Effector memory CD8-positive, alpha-beta T cell (primary cell): ENCODE data around the gene C16orf95.
"Not testable (repeated sequence)": the region's sequence is repeated elsewhere in the genome, so short reads cannot be mapped to it uniquely, and the experiment has no call there.

Experiments used
- ATAC-seq: fragments of 150-1000 bp; cut with Tn5 transposase; replicated peaks from 2 replicates; pipeline ENCODE4 v1.10.0; 2021; ENCODE audit warnings: mild to moderate bottlenecking, moderate library complexity
- DNase-seq, 3 experiments: peaks; one replicate each; pipeline ENCODE4 v3.0.0; 2021
- H3K27ac Mint-ChIP-seq, 2 donors: one replicate each; pipeline ENCODE4 v1.8.0; 2022; ENCODE audit warnings: mild to moderate bottlenecking in 2 of 2, mixed read lengths in 2 of 2, moderate library complexity in 2 of 2
- H3K27me3 Mint-ChIP-seq, 2 donors: one replicate each; pipeline ENCODE4 v1.8.0; 2022; ENCODE audit warnings: mixed read lengths in 2 of 2
- H3K36me3 Mint-ChIP-seq: one replicate; pipeline ENCODE4 v1.8.0; 2022; ENCODE audit warnings: mild to moderate bottlenecking, moderate library complexity, mixed read lengths; ENCODE audit not compliant: insufficient read depth
- H3K4me1 Mint-ChIP-seq, 2 donors: one replicate each; pipeline ENCODE4 v1.8.0; 2022; ENCODE audit warnings: low read depth in 2 of 2, mixed read lengths in 2 of 2
- H3K4me3 Mint-ChIP-seq, 2 donors: one replicate each; pipeline ENCODE4 v1.8.0; 2022; ENCODE audit warnings: mild to moderate bottlenecking in 2 of 2, mixed read lengths in 2 of 2, moderate library complexity in 2 of 2
- H3K9me3 Mint-ChIP-seq, 2 donors: one replicate each; pipeline ENCODE4 v1.8.0; 2022; ENCODE audit warnings: mixed read lengths in 2 of 2

Gene C16orf95

DNA sequence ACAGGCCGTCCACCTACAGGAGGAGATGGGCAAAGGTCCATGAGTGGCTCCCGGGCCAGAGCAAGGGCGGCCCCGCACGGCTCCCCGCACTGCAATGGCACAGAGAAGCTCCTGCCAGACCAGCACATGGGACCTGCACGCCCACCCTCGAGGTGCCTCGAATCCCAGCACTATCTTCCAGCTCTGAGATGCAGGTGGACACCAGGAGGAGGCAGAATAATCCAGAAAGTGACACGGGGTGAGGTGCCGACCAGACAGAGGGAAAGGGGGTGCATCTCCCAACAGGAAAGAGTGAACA lies 26.5 kb upstream of the C16orf95 start:
- ATAC-seq (no peak), DNase-seq (no peak)
- Mint-ChIP-seq H3K27ac (peak overlapping the region; percentile 44 to 99), H3K36me3 (peaks cover 37% of the 10 kb centered on the region), H3K27me3 (no peaks in the 10 kb centered on the region), H3K4me1 (peaks cover 18 to 20% of the 10 kb centered on the region in 2 donors), H3K9me3 (no peaks in the 10 kb centered on the region), H3K4me3 (peak overlapping the region; percentile 15 to 55)

DNA sequence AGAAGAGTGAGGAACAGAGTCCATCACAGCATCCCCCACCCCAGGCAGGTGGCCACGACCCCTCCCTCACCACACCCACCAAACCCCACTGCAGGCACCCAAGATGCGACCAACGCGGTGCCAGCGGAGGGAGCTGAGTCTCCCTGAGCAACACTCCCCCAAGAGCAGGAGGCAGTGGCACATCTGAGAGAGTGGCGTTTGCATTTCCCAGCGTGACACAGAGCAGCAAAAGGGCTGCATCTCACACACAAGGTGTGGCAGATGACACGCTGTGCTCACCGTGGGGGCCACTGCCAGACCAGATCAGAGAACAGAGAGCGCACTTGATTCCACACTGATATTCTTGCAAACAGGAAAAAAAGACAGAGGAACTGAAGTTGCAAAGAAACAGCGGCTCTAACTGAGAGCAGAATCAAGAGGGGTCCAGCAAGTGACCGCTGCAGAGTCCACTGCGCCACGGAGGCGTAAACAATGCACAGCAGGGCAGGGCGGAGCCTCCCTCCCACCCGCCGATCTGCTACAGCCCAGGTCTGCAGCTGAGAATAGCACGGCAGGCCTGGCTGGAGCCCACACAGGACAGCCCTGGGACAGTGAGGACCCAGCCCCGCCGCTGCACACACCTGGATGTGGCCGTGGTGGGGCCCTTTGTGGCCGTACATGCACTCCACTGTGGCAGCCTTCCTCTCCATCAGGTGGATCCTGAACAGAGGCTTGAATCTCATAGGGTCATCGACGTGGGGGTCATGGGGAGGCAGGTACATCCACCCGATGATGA lies 26.0 kb upstream of the C16orf95 start:
- no peak for DNase-seq
- Mint-ChIP-seq H3K4me1 (peaks cover 19% of the 10 kb centered on the region in 2 donors), H3K27ac (peak overlapping the region in 1 of 2 donors; percentile 44), H3K36me3 (peaks cover 39% of the 10 kb centered on the region), H3K9me3 (no peaks in the 10 kb centered on the region), H3K27me3 (no peaks in the 10 kb centered on the region), H3K4me3 (peak overlapping the region in 1 of 2 donors; percentile 55)
- no peak for ATAC-seq

DNA sequence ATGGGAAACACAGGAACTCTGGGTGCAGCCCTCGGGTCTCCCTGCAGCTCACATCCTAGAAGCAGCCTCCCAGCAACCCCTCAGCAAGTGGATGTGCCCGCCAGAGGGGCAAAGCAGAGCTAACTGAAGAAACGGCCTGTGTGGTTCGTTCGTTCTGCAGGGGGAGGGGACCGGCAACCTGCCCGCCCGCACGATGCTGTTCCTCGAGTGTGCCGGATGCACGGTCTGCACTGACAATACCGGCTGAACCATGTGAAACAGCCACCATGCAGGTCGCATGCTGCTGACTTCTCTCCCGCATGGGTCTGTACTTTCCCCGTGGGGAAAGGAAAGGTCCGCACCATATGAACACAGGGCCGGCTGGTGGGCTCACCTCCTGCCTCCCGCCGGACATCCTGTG lies 25.3 kb upstream of the C16orf95 start:
- DNase-seq = no peak
- ATAC-seq = no peak
- H3K36me3 Mint-ChIP-seq = peaks cover 45% of the 10 kb centered on the region
- H3K27me3 Mint-ChIP-seq = no peaks in the 10 kb centered on the region
- H3K4me1 Mint-ChIP-seq = peaks cover 19% of the 10 kb centered on the region in 2 donors
- H3K9me3 Mint-ChIP-seq = no peaks in the 10 kb centered on the region
- H3K4me3 Mint-ChIP-seq = no peak overlapping the region
- no peak overlapping the region for H3K27ac Mint-ChIP-seq

DNA sequence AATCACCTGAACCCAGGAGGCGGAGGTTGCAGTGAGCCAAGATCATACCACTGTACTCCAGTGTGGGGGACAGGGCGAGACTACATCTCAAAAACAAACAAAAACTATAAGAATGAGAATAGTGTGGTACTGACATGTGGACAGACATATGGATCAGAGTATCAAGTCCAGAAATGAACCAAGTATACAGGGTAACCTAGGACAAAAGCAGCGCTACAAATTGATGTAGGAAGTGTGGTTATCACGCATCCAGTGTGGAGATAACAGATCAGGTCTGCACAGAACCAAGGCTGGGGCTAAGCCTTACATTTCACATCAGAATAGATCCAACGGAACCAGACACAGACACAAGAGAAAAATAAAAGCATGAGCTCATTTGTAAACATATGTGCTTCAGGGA lies 23.0 kb upstream of the C16orf95 start:
- no peak overlapping the region for H3K4me3 Mint-ChIP-seq
- peaks cover 9 to 14% of the 10 kb centered on the region in 2 donors for H3K4me1 Mint-ChIP-seq
- no peak for DNase-seq
- no peak overlapping the region for H3K27ac Mint-ChIP-seq
- no peaks in the 10 kb centered on the region for H3K27me3 Mint-ChIP-seq
- H3K9me3 Mint-ChIP-seq = no peaks in the 10 kb centered on the region
- ATAC-seq = no peak
- peaks cover 43% of the 10 kb centered on the region for H3K36me3 Mint-ChIP-seq

DNA sequence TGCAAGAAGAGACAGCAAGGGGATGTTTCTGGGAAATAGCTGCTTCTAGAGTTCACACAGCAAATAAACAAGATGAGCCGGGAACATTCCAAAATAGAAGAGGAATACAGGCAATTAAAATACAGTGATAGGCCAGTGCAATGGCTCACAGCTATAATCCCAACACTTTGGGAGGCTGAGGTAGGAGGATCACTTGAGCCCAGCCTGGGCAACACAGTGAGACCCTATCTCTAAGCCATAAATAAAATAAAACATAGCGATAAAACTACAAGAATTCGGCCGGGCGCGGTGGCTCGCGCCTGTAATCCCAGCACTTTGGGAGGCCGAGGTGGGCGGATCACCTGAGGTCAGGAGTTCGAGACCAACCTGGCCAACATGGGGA lies 22.5 kb upstream of the C16orf95 start:
- not testable (repeated sequence) for H3K27me3 Mint-ChIP-seq, ATAC-seq, H3K4me3 Mint-ChIP-seq, H3K9me3 Mint-ChIP-seq, DNase-seq, H3K27ac Mint-ChIP-seq
- Mint-ChIP-seq H3K36me3 (peaks cover 43% of the 10 kb centered on the region), H3K4me1 (peaks cover 8 to 14% of the 10 kb centered on the region in 2 donors)

DNA sequence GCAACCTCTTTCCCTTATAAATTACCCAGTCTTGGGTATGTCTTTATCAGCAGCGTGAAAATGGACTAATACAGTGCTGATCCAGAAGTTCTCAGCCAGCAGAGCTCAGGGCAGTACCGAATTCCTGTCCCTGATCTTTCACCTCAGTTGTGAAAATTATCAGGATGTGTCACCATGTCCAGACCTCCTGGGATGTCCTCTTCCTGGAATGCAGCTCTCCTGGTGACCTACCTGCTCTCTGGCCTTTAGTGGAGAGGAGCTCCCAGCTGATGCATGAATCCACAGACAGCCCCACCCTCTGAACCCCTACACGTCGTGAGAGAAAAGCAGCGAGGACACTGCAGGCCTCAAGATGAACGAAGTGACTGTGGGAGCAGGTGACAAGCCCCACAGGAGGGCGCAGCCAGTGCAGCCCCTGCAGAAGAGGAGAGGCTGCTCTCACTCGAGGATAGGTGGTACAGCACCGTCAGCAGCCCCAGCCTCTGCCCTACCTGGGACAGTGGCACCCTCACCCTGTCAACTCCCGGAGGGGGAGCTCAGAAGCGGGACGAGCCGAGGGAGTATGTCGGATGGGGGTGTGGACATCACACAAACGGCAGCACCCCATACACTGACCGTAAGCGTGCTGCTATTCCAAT lies 22.0 kb upstream of the C16orf95 start:
- Mint-ChIP-seq H3K4me1 (peaks cover 9 to 14% of the 10 kb centered on the region in 2 donors), H3K36me3 (peaks cover 44% of the 10 kb centered on the region), H3K27ac (peak overlapping the region in 1 of 2 donors; percentile 83), H3K27me3 (no peaks in the 10 kb centered on the region), H3K9me3 (no peaks in the 10 kb centered on the region), H3K4me3 (no peak overlapping the region)
- ATAC-seq = no peak
- no peak for DNase-seq

DNA sequence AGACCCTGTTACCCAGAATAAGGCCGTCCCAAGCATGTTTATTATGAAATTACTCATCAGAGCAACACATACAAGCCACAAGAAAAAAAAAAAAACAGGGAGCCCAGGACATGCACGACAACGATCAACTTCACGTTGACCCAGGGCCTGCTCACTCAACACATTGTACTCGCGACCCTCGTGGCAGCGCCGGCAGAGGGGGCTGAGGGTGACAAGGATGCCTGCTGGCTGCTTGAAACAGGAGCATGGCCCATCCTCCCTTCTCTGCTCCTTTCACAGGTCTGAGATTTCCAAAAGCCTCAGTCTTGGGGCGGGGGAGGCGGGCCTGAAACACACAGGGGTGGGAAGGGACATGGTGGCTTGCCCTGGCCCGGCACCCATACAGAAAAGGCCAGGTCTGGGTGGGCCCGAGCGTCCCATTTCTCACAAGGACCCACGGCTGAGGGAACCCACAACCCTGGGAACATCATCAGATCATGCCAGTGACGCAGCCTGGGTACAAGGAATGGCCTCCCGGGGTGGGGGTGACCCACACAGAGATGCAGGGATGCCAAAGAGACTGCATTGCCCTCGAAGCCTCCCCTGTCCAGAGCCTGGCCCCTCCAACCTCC lies 21.1 kb upstream of the C16orf95 start:
- no peaks in the 10 kb centered on the region for H3K9me3 Mint-ChIP-seq
- H3K27ac Mint-ChIP-seq = peak overlapping the region in 1 of 2 donors; percentile 83
- no peaks in the 10 kb centered on the region for H3K27me3 Mint-ChIP-seq
- ATAC-seq (no peak), DNase-seq (no peak)
- peaks cover 47% of the 10 kb centered on the region for H3K36me3 Mint-ChIP-seq
- peaks cover 10 to 11% of the 10 kb centered on the region in 2 donors for H3K4me1 Mint-ChIP-seq
- no peak overlapping the region for H3K4me3 Mint-ChIP-seq

DNA sequence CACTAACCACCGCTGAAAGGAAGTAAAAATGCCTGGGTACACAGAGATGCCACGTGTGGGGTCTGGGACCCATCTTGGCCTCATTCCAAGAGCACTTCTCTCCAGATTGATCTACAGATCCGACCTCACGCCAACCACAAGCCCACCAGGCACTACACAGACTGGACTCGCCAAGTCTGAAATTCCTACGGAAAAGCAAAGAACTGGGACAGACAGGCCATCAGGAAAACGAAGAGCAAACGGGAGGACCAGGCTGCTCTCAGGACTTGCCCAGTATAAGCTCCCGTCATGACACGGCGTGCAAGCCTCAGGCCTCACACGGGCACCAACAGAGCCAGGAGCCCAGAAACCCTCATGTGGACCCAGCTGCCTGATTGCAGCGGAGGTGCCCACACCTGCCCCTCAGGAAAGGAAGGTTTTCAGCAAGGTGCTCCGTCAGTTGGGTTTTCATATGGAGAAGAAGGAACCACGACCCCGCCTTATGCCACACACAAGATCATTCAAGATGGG lies 20.1 kb upstream of the C16orf95 start:
- Mint-ChIP-seq H3K27me3 (no peaks in the 10 kb centered on the region), H3K36me3 (peaks cover 39% of the 10 kb centered on the region), H3K4me1 (peaks cover 10 to 11% of the 10 kb centered on the region in 2 donors), H3K27ac (peak overlapping the region in 1 of 2 donors; percentile 60), H3K4me3 (no peak overlapping the region), H3K9me3 (no peaks in the 10 kb centered on the region)
- DNase-seq (no peak), ATAC-seq (no peak)

DNA sequence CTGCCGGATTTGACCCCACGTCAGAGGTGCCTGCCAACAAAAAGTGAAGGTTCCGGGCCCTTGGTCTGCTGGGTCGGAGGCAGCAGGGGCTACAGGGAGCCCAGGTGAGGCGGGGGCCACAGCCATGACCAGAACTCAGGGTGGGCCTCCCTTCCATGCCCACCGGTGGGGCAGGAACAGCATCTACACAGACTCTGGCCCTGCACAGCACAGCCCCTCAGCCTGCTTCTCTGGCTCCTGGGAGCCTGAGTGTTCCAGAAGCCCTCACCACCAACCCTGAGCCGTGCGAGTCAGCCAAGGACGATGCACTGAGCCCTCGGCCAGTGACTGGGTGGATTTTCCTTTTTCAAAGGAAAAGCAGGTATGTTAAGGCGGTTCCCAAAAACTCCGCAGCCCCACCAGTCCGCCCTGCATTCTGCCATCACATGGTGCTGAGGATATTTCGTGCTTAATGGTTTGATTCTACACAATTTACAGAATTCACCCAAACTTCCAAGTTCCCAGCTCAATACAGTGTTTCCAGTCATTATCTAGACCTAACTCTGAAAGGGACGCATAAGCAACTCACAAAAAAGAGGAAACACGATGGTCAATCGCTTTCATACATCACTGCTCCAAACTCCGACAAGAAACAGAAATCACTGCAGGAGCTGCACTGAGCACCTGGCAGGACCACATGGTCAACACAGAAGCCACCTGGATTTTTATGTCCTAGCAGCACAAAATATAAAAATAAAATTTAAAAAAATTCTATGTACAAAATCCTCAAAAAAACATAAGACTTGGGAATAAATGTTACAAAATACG lies 19.4 kb upstream of the C16orf95 start:
- Mint-ChIP-seq H3K27ac (peak overlapping the region in 1 of 2 donors; percentile 60), H3K27me3 (no peaks in the 10 kb centered on the region), H3K4me3 (no peak overlapping the region), H3K4me1 (peaks cover 10 to 11% of the 10 kb centered on the region in 2 donors), H3K36me3 (peaks cover 36% of the 10 kb centered on the region), H3K9me3 (no peaks in the 10 kb centered on the region)
- ATAC-seq (no peak), DNase-seq (no peak)

DNA sequence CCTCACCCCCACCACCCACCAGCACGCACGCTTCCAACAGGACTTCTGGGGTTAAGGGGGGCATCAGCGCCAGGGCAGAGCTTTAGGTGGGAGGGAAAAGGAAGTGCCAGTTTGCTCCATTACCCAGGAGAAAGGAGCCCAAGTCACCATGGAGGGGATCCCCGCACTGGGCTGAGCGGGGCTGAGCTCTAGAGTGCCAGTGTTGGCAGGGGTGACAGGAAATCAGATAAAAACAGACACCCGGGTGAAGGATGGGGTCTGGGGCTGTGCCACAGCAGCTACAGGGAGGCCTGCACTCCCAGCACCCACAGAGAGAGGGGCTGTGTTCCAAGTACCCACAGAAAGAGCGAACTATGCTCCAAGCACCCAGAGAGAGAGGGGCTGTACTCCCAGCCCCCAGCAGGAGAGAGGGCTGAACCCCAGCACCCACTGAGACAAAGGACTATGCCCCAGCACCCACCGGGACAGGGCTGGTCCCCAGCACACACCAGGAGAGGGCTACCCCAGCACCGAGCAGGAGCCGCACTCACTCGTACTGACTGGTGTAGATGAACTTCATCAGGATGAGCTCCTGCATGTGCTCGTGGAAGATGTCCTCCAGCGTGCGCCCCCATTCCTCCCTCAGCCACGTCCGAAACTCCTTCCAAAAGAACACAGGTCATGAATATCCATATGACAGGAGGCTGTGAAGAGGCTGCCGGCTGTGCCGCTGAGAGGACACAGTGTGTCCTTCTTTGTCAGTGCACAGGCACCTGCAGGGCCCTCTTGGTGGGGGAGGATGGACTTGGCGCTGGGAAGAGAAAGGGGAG lies 18.6 kb upstream of the C16orf95 start:
- Mint-ChIP-seq H3K4me3 (no peak overlapping the region), H3K27ac (peak overlapping the region in 1 of 2 donors; percentile 21), H3K36me3 (peaks cover 29% of the 10 kb centered on the region), H3K4me1 (peaks cover 10 to 11% of the 10 kb centered on the region in 2 donors), H3K9me3 (no peaks in the 10 kb centered on the region), H3K27me3 (no peaks in the 10 kb centered on the region)
- ATAC-seq (no peak), DNase-seq (no peak)

DNA sequence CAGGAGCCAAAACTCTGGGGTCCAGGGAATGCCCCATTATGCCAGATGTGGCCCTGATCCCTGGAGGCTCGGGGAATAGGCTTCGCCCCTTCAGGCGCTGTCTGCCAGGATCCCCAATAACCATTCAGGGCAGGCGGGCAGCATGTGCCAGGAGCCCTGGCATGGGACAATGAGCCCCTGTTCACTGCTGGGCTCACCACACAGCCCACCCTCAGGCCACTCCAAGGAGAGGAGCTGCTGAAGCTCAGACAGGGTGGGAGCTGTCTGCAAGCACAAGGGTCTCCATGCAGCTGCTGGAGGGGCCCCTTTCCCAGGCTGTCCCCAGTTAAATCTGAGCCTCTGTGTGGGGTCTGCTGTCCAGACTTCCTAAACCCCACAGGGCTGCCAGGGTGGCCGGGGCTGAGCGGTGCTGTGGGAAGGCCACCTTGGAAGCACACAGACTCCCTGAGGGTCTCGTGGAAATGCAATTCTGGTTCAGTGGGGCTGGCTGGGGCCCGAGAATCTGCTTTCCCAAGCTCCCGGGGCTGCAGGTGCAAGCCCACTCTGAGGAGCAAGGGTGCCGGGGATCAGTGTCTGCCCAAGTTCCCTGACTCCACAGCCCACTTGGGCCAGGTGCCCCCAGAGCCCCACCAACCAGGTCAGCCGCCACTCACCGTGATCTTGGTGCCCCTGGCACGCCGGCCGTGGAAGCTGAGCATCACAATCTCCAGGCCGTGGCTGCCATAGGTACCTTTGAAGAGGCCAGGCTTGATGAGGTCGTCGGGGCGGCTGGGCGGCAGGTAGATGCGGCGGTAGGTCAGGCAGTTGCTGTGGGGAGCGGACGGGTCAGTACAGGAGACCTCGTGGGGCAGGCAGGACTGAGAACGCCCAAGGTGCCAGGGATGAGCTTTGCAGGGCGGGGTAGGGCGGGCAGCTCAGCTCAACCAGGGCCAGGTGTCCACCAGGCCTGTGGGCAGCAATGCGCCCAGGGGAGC lies 17.7 kb upstream of the C16orf95 start:
- peak overlapping the region in 1 of 2 donors; percentile 21 for H3K27ac Mint-ChIP-seq

More for the DNA sequence above, 17.7 kb upstream of the C16orf95 start:
- no peaks in the 10 kb centered on the region for H3K27me3 Mint-ChIP-seq
- peaks cover 10 to 11% of the 10 kb centered on the region in 2 donors for H3K4me1 Mint-ChIP-seq
- no peak overlapping the region for H3K4me3 Mint-ChIP-seq
- peaks cover 24% of the 10 kb centered on the region for H3K36me3 Mint-ChIP-seq
- ATAC-seq (no peak), DNase-seq (no peak)
- H3K9me3 Mint-ChIP-seq = no peaks in the 10 kb centered on the region
